AG20443 (cell line): Measurements from ENCODE around the gene UBE2H.

Experiments
- DNase-seq: peaks from one replicate; pipeline ENCODE4 v3.0.0; 2012; ENCODE audit warnings: low spot score, mixed read lengths

Gene UBE2H

DNA sequence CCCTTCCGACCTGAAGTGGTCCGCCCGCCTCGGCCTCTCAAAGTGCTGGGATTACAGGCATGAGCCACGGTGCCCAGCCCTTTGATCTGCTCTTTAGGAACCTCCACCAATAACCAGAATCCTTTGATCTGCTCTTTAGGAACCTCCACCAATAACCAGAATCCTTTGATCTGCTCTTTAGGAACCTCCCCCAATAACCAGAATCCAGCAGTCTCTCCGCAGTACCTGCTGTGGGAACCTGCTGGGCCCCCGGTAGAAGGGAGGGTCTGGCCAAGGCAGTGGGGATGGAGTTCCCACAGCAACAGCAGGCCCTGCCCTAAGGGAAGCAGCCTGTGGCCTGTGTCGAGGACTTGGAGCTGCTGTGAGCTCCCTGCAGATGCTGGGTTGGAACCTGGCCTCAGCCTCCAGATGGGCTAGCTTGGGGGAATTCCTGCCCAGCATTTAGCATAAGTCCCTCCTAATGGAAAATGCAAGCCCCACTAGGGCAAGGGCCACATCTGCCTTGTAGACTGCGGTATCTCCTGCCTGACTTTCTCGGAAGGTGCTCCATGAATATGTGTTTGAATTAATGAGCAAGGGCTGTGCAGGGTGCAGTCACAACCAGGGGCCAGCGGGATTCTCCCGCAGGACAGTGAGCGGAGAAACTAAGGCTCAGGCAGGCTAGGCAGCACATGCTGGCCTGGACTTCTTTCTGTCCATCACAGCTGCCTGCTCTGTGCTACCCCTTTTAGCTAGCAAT, 165.8 kb downstream of the UBE2H start:
- no peak for DNase-seq

DNA sequence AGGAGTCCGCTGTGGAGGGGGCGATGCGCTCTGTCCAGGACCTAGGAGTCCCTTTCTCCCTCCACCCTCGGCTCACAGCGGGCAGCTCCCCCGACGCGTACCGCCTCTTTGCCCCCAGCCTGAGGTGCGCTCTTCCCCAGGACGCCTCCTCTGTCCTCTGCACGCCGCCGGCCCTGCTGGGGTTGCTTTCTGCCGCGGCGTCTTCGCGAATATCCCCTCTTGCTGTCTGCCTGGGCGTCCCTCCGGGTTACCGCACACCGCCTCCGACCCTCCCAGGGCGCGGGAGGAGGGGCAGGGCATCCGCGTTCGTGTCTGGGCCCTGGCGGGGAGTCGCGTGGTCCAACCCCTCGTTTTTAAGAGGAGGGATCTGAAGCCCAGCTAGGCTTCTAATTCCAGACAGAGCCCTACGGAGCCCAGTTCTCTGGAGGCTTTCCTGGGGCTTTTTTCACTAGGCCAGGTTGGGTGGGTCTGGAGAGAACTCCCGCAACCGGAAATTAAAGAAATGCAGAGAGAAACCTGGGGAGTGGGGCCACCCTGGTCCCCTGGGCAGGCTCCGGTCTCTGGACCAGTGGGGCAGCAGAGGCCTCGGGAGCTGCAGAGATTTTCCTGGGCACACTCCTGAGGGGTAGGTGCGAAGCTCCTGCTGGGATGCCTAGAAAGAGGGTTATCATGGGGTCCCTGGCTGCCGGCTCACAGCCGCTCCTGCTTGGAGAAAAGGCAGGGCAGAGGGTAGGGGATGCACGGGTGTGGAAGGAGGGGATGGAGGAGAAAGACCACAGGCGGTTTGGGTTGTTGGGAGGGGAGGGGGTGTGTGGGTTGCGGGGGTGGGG, 166.9 kb downstream of the UBE2H start:
- DNase-seq, result no peak

GRCh38 chr7:129784783-129785684, 167.7 kb downstream of the UBE2H start:
- no peak for DNase-seq

GRCh38 chr7:129784437-129784782, 168.3 kb downstream of the UBE2H start:
- DNase-seq, result no peak

GRCh38 chr7:129783584-129783919, 169.2 kb downstream of the UBE2H start:
- no peak for DNase-seq

DNA sequence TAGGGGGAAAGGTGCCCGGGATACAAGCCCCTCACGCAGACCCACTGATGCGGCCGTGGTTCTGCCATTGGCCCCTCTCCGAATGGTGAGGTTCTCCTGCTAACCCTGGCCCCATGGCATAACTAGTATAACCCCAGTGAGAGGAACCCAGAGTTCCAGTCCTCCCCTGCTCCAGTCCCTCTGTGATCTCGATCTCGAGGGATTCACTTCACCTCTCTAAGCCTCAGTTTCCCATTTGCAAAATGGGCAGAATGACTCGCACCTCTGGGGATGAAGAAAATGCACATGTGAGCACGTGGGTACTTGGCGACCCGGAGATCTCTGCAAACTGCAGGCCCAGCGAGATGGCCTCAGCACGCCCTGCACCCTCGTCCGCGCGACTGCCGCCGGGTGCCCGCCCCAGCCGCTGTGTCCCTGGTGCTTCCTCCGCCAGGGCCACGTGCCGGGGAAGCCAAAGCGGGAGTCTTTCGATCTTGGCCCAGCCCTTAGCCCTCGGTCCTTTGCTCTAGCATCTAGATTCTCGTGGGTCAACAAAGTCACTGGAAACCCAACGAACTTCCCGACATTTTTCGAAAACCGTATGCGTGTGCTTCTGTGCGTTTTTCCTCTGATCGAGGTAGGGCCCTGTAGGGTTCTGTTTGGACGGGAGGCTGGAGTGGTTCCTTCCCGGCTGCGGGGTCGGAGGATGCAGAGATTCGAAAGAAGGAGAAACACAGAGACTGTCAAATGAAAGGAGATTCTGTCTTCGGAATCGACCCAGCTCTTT, 169.8 kb downstream of the UBE2H start:
- DNase-seq, result no peak

GRCh38 chr7:129781928-129782817, 170.6 kb downstream of the UBE2H start:
- no peak for DNase-seq

GRCh38 chr7:129780974-129781927, 171.5 kb downstream of the UBE2H start:
- no peak for DNase-seq
